ENCODE results near the gene MSH3.
"Not testable (repeated sequence)": the region's sequence is repeated elsewhere in the genome, so short reads cannot be mapped to it uniquely, and the experiment has no call there.

MSH3 gene

GRCh38 chr5:80706835-80707447 lies 52.5 kb downstream of the MSH3 start:
- no peak for DNase-seq (ENCODE audit: low read depth in 2 of 2)

GRCh38 chr5:80707645-80708044 lies 53.2 kb downstream of the MSH3 start:
- DNase-seq (ENCODE audit: low read depth in 2 of 2), result peak; percentile 3 to 7

DNA sequence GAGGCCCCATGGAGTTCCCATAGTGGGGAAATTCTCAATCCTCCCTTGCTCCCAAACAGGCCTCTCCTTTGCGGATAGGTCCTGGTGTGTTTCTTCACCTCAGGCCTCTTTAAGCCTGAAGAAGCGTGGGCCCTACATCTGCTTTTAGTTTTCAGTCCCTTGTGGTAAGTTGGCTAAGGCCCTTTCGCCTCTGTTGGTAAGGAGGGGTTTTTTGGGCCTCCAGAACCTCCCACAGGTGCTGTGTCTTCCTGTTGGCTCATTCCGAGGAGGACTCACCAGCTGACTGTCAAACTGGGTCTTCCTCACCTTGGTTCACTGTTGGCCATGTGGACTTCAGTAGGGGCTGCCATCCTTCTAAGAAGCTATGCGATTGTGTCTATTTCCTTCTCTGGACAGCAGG lies 56.8 kb downstream of the MSH3 start:
- DNase-seq (ENCODE audit: low read depth in 2 of 2), result no peak

- DNase-seq (ENCODE audit: low read depth in 2 of 2), result peak; percentile 4 to 8
These were observed 57.5 kb downstream of the MSH3 start for GRCh38 chr5:80711938-80712337.

GRCh38 chr5:80712919-80713318 lies 58.5 kb downstream of the MSH3 start:
- no peak for DNase-seq (ENCODE audit: low read depth in 2 of 2)

- DNase-seq (ENCODE audit: low read depth in 2 of 2), result no peak
These were observed 59.2 kb downstream of the MSH3 start for GRCh38 chr5:80713631-80714030.

DNA sequence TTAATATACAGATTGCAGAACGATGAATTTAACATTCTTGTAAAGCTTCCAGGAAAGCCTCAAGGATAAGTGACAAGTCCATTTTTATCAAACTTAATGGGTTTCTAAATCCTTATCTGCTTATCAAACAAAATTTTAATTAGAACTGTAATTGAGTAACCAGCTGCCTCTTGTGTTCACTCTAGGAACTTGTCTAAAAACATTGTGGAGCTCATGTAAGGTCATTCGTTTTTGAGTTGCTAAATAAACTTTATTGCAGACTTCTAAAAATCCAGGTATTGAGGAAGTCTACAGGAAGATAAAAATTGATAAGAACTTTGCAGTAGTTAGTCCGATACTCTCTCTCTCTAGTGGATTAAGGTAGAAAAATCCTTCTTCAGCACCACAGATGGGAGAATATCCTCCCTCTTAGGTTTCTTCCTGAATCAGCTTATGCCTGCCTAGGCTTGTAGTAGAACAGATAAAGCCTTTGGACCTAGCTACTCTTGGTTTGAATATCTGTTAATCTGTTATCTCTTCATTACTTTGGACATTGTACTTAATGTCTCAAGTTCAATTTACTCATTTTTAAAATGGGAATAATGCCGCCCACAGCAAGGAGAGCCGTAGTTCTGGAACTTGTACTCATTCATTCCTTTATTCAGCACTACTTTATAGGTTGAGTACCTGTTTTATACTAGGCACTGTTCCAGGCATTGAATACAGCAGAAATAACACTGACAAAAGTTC lies 60.3 kb downstream of the MSH3 start:
- no peak for DNase-seq (ENCODE audit: low read depth in 2 of 2)

- DNase-seq (ENCODE audit: low read depth in 2 of 2), result no peak
These were observed 61.4 kb downstream of the MSH3 start for GRCh38 chr5:80715887-80716286.

GRCh38 chr5:80720181-80720580 lies 65.7 kb downstream of the MSH3 start:
- no peak for DNase-seq (ENCODE audit: low read depth in 2 of 2)

GRCh38 chr5:80722916-80723315 lies 68.5 kb downstream of the MSH3 start:
- no peak for DNase-seq (ENCODE audit: low read depth in 2 of 2)

GRCh38 chr5:80725446-80725845 lies 71.0 kb downstream of the MSH3 start:
- DNase-seq (ENCODE audit: low read depth in 2 of 2), result no peak

DNA sequence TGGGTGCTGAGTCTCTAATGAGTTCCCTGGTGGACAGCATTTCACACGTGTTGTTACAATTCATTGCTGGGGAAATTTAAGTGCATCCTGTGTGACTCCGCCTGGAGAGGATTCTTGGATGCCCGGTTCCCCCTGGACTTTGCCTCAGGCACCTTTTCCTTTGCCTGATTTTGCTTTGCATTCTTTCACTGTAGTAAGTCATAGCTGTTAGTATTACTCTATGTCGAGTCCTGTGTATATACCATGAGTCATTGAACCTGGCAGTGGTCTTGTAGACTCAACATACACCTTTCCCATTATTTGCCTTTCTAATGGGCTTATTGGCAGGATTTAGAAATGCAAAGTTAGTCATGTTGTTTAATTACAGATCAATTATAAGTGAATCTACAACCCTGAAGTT lies 82.3 kb downstream of the MSH3 start:
- no peak for DNase-seq (ENCODE audit: low read depth in 2 of 2)

- DNase-seq (ENCODE audit: low read depth in 2 of 2), result no peak
These were observed 84.0 kb downstream of the MSH3 start for GRCh38 chr5:80738466-80738865.

DNA sequence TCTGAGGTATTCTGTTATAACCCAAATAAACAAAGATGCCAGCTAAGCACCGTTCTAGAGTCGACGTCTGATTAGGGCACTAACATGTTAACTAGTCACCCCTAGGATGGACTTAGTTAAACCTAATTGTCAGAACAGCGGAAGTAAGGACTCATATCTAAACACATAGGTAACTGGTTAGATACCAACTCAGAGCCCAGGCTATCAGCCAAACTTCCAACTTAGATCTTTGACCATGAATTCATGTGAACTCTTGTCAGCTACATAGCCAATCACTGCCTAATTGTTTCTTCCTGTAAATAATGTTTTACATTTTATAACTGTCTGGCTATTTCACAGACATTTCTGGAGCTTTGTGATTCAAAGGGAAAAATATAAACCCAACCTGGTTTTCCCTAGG lies 84.6 kb downstream of the MSH3 start:
- DNase-seq (ENCODE audit: low read depth in 2 of 2), result no peak

DNA sequence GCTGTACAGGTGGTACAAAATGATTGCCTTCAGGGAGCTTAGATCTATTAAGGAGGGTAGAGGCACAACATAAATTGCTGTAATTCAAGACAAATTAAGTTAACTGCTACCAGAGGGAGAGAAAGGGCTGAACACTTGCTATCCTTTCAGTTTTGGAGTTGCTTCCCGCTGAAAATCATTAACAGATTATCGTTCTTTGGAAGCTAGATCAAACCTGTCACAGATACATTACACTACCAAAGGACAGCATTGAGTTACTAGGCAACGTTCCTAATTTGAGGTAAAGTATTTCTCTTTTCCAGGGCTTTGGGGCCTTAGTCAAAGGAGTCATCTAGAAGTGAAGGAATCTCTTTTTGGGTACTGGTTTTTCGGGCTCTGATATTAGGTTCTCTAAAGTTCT lies 85.0 kb downstream of the MSH3 start:
- DNase-seq (ENCODE audit: low read depth in 2 of 2), result no peak

- no peak for DNase-seq (ENCODE audit: low read depth in 2 of 2)
These were observed 85.4 kb downstream of the MSH3 start for GRCh38 chr5:80739898-80740297.

GRCh38 chr5:80740488-80740887 lies 86.0 kb downstream of the MSH3 start:
- DNase-seq (ENCODE audit: low read depth in 2 of 2), result not testable (repeated sequence)

- DNase-seq (ENCODE audit: low read depth in 2 of 2), result no peak
These were observed 86.5 kb downstream of the MSH3 start for GRCh38 chr5:80740999-80741398.

DNA sequence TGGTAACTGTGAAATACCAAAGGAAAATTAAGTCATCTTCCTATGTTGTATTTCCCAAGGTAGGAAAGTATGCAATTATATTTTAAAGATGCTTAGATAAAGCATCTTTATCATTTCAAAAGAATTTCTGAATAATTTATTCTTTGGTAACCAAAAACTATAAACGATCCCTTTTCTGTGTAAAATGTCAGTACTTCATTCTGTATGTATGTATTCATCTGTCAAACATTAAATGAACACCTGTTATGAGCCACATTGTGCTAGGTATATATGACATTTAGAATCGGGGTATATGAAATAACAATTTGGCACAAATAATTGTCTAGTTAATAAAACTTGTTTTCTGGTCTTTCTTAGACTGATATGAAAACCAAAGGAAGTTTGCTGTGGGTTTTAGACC lies 89.7 kb downstream of the MSH3 start:
- no peak for DNase-seq (ENCODE audit: low read depth in 2 of 2)

GRCh38 chr5:80745490-80745889 lies 91.0 kb downstream of the MSH3 start:
- no peak for DNase-seq (ENCODE audit: low read depth in 2 of 2)

DNA sequence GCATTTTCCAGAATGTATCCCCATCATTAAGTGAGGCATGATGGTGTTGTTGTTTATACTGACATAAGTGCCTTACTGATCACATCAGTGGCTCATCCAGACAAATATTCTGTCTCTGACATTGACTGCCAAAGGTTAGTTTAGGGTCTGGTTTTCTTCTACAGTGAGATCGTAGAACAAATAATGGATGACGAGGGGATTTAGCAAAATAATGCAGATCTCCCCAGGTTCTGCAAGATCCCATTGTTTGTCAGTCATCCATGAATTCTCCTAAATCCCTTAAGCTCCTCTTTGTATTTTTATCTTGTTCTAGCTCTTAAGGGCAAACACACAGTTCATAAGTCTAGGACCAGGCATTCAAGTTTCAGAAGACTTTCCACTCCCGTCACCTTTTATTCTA lies 93.5 kb downstream of the MSH3 start:
- no peak for DNase-seq (ENCODE audit: low read depth in 2 of 2)

GRCh38 chr5:80752427-80752826 lies 98.0 kb downstream of the MSH3 start:
- DNase-seq (ENCODE audit: low read depth in 2 of 2), result no peak

- no peak for DNase-seq (ENCODE audit: low read depth in 2 of 2)
These were observed 99.3 kb downstream of the MSH3 start for GRCh38 chr5:80753712-80754111.

DNA sequence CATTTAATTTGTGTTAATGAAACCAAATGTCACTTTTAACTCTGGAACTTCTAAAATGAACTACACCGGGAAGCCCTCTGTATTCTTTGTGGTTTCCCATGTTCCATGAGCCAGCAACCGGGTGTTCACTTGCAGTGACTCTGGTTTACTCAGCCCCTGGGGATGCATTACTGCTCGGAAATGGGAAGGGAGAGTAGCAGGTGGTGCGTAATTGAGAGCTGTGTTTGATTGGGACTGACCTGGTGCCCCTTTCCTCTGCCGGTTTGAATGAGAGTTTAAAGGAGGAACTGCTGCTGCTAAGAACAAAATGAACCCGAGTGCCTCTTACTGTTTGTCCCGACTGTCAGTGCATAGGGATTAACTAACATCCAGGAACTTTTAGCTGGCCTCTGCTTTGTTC lies 100.4 kb downstream of the MSH3 start:
- no peak for DNase-seq (ENCODE audit: low read depth in 2 of 2)
